Measurements from ENCODE around the gene CBFA2T3. TPM values are rescaled to one million over a fixed set of nuclear protein-coding genes. Genes with fewer than 3 reads are reported as not detected.

The CBFA2T3 gene
- total RNA-seq, 1 experiment from 2014 or later: 13.7 TPM

DNA sequence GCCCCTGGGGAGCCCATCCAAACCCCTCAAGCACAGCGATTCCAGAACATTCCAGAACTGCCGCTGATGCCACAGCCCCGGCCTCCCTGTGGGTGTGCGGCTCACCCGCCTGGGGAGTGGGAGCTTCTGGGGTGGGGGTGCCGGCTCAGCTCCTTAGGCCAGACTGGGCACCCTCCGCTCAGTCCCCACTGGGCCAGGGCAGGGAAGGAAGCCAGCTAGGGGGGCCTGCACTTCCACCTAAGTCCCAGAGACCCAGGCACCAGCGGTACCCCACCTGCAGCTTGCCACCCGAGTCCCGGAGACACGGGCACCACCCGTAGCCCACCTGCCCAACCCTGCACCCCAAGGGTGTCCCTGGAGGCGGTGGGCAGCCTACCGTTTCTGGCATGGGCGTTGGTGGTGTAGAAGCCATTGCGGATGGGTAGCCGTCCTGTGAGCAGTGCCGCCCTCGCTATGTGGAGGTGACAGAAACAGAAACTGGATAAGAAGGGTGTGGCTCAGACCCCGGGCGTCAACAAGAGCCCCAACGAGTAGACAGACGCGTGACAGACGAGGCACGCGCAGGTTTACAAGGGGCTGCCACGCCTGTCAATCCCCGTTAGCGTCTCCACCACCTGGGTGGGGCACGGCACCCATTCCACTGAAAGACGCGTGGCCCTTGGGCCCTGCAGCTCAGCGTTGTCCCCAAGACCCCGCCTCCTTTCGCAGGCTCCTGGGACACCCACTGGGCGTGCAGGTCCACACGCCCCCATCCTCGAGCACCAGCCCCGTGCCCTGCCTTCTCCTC is 135.3 kb downstream of the CBFA2T3 start:
- in situ Hi-C loops (cut with HindIII; ENCODE audit: low pct_unique_long_range_greater_than_20kb, low sequenced_read_pairs) (no loop called here), intact Hi-C loops (cut with micrococcal nuclease; ENCODE audit: unreplicated experiment) (no loop called here)
- H3K4me1 ChIP-seq (ENCODE audit: control insufficient read depth, insufficient read depth, low read length): no peaks in the 10 kb centered on the region
- H3K36me3 ChIP-seq (ENCODE audit: control insufficient read depth, insufficient read depth, low read length): no peaks in the 10 kb centered on the region; the same call in 1 of the 2 replicates
- H3K27me3 ChIP-seq (ENCODE audit: control insufficient read depth, insufficient read depth, low read length): no peaks in the 10 kb centered on the region
- no peak for TF ChIP-seq POLR2AphosphoS5 (IDR thresholded peaks at IDR 0.05; ENCODE audit: low read depth, low read length)
- TF ChIP-seq, protein P1, sequence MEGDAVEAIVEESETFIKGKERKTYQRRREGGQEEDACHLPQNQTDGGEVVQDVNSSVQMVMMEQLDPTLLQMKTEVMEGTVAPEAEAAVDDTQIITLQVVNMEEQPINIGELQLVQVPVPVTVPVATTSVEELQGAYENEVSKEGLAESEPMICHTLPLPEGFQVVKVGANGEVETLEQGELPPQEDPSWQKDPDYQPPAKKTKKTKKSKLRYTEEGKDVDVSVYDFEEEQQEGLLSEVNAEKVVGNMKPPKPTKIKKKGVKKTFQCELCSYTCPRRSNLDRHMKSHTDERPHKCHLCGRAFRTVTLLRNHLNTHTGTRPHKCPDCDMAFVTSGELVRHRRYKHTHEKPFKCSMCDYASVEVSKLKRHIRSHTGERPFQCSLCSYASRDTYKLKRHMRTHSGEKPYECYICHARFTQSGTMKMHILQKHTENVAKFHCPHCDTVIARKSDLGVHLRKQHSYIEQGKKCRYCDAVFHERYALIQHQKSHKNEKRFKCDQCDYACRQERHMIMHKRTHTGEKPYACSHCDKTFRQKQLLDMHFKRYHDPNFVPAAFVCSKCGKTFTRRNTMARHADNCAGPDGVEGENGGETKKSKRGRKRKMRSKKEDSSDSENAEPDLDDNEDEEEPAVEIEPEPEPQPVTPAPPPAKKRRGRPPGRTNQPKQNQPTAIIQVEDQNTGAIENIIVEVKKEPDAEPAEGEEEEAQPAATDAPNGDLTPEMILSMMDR (IDR thresholded peaks at IDR 0.05): no peak
- TF ChIP-seq, protein P2, sequence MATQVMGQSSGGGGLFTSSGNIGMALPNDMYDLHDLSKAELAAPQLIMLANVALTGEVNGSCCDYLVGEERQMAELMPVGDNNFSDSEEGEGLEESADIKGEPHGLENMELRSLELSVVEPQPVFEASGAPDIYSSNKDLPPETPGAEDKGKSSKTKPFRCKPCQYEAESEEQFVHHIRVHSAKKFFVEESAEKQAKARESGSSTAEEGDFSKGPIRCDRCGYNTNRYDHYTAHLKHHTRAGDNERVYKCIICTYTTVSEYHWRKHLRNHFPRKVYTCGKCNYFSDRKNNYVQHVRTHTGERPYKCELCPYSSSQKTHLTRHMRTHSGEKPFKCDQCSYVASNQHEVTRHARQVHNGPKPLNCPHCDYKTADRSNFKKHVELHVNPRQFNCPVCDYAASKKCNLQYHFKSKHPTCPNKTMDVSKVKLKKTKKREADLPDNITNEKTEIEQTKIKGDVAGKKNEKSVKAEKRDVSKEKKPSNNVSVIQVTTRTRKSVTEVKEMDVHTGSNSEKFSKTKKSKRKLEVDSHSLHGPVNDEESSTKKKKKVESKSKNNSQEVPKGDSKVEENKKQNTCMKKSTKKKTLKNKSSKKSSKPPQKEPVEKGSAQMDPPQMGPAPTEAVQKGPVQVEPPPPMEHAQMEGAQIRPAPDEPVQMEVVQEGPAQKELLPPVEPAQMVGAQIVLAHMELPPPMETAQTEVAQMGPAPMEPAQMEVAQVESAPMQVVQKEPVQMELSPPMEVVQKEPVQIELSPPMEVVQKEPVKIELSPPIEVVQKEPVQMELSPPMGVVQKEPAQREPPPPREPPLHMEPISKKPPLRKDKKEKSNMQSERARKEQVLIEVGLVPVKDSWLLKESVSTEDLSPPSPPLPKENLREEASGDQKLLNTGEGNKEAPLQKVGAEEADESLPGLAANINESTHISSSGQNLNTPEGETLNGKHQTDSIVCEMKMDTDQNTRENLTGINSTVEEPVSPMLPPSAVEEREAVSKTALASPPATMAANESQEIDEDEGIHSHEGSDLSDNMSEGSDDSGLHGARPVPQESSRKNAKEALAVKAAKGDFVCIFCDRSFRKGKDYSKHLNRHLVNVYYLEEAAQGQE (IDR thresholded peaks at IDR 0.05; ENCODE audit: insufficient read depth in 1 of 2, low read depth in 2 of 2, low read length in 1 of 2): no peak
- TF ChIP-seq TCF7L2 (IDR thresholded peaks at IDR 0.05; ENCODE audit: low read depth, low read length): no peak
- no peak for TF ChIP-seq SIN3A (IDR thresholded peaks at IDR 0.05; ENCODE audit: borderline replicate concordance, insufficient read depth, low read depth, low read length)
- POLR2A ChIA-PET: no interaction called here
- ATAC-seq (no peak), DNase-seq (ENCODE audit: low read depth, low spot score) (no peak)
- CTCF ChIA-PET: no interaction called here
- no peak overlapping the region for H3K4me3 ChIP-seq (ENCODE audit: low read depth in 2 of 2, low read length in 2 of 2)
- BruUV-seq (replicated peaks): no TSS peak
- no peaks in the 10 kb centered on the region for H3K9me3 ChIP-seq (ENCODE audit: control insufficient read depth, insufficient read depth, low read depth, low read length)
- no peak overlapping the region for H3K27ac ChIP-seq (ENCODE audit: low read length)

DNA sequence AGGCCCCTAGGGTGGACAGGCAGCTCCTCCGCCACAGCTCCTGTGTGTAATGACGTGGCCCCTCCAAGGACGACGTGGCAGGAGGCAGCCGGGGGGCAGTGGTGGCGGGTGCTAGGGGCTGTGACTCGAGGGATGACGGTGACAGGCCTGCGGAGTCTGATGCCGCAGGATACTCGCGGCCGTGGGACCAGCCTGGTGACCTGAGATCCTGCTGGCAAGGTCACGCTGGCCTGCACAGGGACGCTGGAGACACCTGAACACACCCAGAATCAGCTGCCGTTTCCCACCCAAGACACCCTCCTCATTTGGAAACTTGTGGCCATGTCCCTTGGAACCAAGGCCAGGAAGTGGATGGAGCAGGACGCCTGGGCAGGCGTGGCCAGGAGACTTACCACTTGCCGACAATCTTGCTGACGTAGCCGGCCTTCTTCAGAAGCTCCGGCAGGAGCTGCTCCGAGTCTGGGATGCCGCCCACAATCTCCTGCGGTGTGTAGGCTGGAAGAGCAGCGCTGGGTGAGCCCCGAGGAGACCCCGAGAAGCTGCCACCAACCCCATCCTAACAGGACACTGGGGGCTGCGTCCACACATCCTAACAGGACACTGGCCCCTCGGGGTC is 136.3 kb downstream of the CBFA2T3 start:
- in situ Hi-C loops (cut with HindIII; ENCODE audit: low pct_unique_long_range_greater_than_20kb, low sequenced_read_pairs) (no loop called here), intact Hi-C loops (cut with micrococcal nuclease; ENCODE audit: unreplicated experiment) (no loop called here)
- Histone ChIP-seq H3K36me3 (ENCODE audit: control insufficient read depth, insufficient read depth, low read length) (peaks cover 2% of the 10 kb centered on the region; the same call in 1 of the 2 replicates), H3K27ac (ENCODE audit: low read length) (no peak overlapping the region), H3K4me1 (ENCODE audit: control insufficient read depth, insufficient read depth, low read length) (no peaks in the 10 kb centered on the region), H3K27me3 (ENCODE audit: control insufficient read depth, insufficient read depth, low read length) (no peaks in the 10 kb centered on the region), H3K9me3 (ENCODE audit: control insufficient read depth, insufficient read depth, low read depth, low read length) (no peaks in the 10 kb centered on the region), H3K4me3 (ENCODE audit: low read depth in 2 of 2, low read length in 2 of 2) (no peak overlapping the region)
- ATAC-seq (no peak), DNase-seq (ENCODE audit: low read depth, low spot score) (no peak)
- no peak for TF ChIP-seq POLR2AphosphoS5 (IDR thresholded peaks at IDR 0.05; ENCODE audit: low read depth, low read length)
- TF ChIP-seq, protein P1 (IDR thresholded peaks at IDR 0.05): no peak
- TF ChIP-seq, protein P2 (IDR thresholded peaks at IDR 0.05; ENCODE audit: insufficient read depth in 1 of 2, low read depth in 2 of 2, low read length in 1 of 2): no peak
- TF ChIP-seq TCF7L2 (IDR thresholded peaks at IDR 0.05; ENCODE audit: low read depth, low read length): no peak
- no peak for TF ChIP-seq SIN3A (IDR thresholded peaks at IDR 0.05; ENCODE audit: borderline replicate concordance, insufficient read depth, low read depth, low read length)
- no TSS peak for BruUV-seq (replicated peaks)
- ChIA-PET POLR2A (no interaction called here), CTCF (interaction anchor here (0.6 kb wide), 1 partner anchor 39 kb away, joined by 3 read pairs; no protein-coding TSS in a partner anchor)
